Smooth muscle cell (in vitro differentiated cells): Measurements from ENCODE around the gene CFAP46. TPM values are rescaled to one million over a fixed set of nuclear protein-coding genes. Genes with fewer than 3 reads are reported as not detected.

Source experiments
- DNase-seq: peaks from one replicate; lab custom pipeline; 2025; ENCODE audit not compliant: unreplicated experiment; lab: John Stamatoyannopoulos, UW
- H2AFZ ChIP-seq: fragments of 200-600 bp; sonication (generic); 2 replicates; pipeline ENCODE4 v1.6.0; 2016; ENCODE audit warnings: antibody characterized with exemption, low read depth, mild to moderate bottlenecking
- H3F3A ChIP-seq: fragments of 200-600 bp; sonication (generic); 2 replicates; pipeline ENCODE4 v1.6.0; 2017; ENCODE audit warnings: antibody characterized with exemption, low read depth
- H3K27ac ChIP-seq: fragments of 200-600 bp; sonication (generic); 2 replicates; pipeline ENCODE4 v1.5.1; 2016; ENCODE audit warnings: low read depth, mild to moderate bottlenecking
- H3K27me3 ChIP-seq: fragments of 200-600 bp; sonication (generic); 2 replicates; pipeline ENCODE4 v1.6.1; 2016; ENCODE audit warnings: low read depth, mild to moderate bottlenecking
- H3K36me3 ChIP-seq: fragments of 200-600 bp; sonication (generic); 2 replicates; pipeline ENCODE4 v1.5.1; 2016; ENCODE audit warnings: low read depth
- H3K4me1 ChIP-seq: fragments of 200-600 bp; sonication (generic); 2 replicates; pipeline ENCODE4 v1.5.1; 2016; ENCODE audit warnings: low read depth
- H3K4me2 ChIP-seq: fragments of 200-600 bp; sonication (generic); 2 replicates; pipeline ENCODE4 v1.6.0; 2016; ENCODE audit warnings: mild to moderate bottlenecking
- H3K4me3 ChIP-seq: fragments of 200-600 bp; sonication (generic); 2 replicates; pipeline ENCODE4 v1.5.1; 2016; ENCODE audit warnings: mild to moderate bottlenecking
- H3K79me2 ChIP-seq: fragments of 200-600 bp; sonication (generic); 2 replicates; pipeline ENCODE4 v1.6.0; 2016; ENCODE audit warnings: low read depth, mild to moderate bottlenecking
- H3K9ac ChIP-seq: fragments of 200-600 bp; sonication (generic); 2 replicates; pipeline ENCODE4 v1.6.0; 2016; ENCODE audit warnings: low read depth
- H3K9me3 ChIP-seq: fragments of 200-600 bp; sonication (generic); replicated peaks from 2 replicates; pipeline ENCODE4 v1.5.1; 2016; ENCODE audit warnings: low read depth
- H4K20me1 ChIP-seq: fragments of 200-600 bp; sonication (generic); 2 replicates; pipeline ENCODE4 v1.6.0; 2016; ENCODE audit warnings: low read depth
- WGBS: methylation state at CpG from one replicate; pipeline ENCODE4 v1.1.7; 2016; ENCODE audit warnings: low lambda C conversion rate; 5-methylcytosine and 5-hydroxymethylcytosine counted together
- polyA plus RNA-seq: library from polyadenylated mRNA; unstranded; fragments of >200 nt; fragmentation: Nextera tagmentation; extraction: Ambion mirVana; gene quantifications from 2 replicates; pipeline ENCODE4 v1.2.1, GENCODE V29; 2016
- total RNA-seq: library from RNA; depleted of rRNA; stranded (reverse); fragments of >200 nt; gene quantifications from 2 replicates; pipeline ENCODE4 v1.2.3, GENCODE V29; 2014
- TF ChIP-seq, protein P1 (sequence below): fragments of 200-600 bp; sonication (generic); IDR thresholded peaks from 2 replicates; pipeline ENCODE4 v1.5.1; 2017; ENCODE audit warnings: borderline replicate concordance, mild to moderate bottlenecking, antibody characterized with exemption; ENCODE audit not compliant: insufficient read depth, poor library complexity, severe bottlenecking

The CFAP46 gene
- total and polyA plus RNA-seq, 2 experiments from 2014 or later = 1.1 to 2.0 TPM

DNA sequence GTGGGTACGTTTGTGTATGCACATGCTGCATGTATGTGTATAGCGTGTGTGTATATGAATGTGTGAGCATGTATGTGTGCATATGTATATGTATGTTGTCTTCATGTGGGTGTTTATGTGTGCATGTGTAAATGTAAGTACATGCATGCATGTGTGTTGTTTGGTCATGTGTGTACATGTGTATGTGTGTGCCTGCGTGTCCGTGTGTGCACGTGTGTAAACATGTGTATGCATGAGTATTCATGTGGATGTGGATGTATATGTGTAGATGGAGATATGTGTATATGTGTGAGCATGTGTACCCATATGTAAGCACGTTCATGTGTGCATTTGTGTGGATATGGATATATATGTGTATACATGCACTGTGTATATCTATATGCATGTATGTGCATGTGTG lies 5.5 kb upstream of the CFAP46 start:
- no peak overlapping the region for H3K27ac ChIP-seq
- peaks cover 33% of the 10 kb centered on the region for H3K27me3 ChIP-seq
- H4K20me1 ChIP-seq = no peaks in the 10 kb centered on the region
- no peaks in the 10 kb centered on the region for H3K79me2 ChIP-seq
- TF ChIP-seq, protein P1, sequence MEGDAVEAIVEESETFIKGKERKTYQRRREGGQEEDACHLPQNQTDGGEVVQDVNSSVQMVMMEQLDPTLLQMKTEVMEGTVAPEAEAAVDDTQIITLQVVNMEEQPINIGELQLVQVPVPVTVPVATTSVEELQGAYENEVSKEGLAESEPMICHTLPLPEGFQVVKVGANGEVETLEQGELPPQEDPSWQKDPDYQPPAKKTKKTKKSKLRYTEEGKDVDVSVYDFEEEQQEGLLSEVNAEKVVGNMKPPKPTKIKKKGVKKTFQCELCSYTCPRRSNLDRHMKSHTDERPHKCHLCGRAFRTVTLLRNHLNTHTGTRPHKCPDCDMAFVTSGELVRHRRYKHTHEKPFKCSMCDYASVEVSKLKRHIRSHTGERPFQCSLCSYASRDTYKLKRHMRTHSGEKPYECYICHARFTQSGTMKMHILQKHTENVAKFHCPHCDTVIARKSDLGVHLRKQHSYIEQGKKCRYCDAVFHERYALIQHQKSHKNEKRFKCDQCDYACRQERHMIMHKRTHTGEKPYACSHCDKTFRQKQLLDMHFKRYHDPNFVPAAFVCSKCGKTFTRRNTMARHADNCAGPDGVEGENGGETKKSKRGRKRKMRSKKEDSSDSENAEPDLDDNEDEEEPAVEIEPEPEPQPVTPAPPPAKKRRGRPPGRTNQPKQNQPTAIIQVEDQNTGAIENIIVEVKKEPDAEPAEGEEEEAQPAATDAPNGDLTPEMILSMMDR = no peak
- H3K36me3 ChIP-seq = no peaks in the 10 kb centered on the region
- no peak for DNase-seq
- H3K4me2 ChIP-seq = no peak overlapping the region
- WGBS = 74% methylated on average over 6 of the region's 6 CpGs
- no peaks in the 10 kb centered on the region for H3K9me3 ChIP-seq
- no peaks in the 10 kb centered on the region for H3F3A ChIP-seq
- H3K4me1 ChIP-seq = no peaks in the 10 kb centered on the region
- H2AFZ ChIP-seq = no peak overlapping the region
- H3K9ac ChIP-seq = no peak overlapping the region
- H3K4me3 ChIP-seq = no peak overlapping the region

DNA sequence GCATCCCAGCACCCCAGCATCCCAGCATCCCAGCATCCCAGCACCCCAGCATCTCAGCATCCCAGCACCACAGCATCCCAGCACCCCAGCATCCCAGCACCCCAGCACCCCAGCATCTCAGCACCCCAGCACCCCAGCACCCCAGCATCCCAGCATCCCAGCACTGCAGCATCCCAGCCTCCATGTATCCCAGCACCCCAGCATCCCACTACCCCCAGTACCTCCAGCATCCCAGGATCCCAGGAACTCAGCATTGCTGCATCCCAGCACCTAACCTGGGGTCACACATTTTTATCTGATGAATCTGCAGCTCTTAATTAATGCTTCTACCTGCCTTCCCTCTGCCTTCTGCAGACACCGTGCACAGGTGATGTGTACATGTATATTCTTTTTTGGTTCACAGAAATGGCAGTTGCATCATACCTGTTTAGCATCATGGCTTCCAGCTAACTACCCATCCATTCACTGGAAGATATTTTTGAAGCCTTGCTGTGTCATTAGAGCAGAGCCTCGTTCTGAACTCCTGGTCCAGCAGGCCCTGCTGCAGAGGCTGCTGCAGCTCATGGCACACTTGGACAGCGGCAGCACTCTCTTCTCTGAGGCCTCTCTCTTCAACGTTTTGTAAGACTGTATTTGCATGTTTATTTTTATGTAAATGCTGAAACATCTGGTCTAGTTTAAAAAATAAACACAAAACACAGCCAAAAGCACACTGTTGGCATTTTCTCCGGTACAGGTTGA lies 4.6 kb upstream of the CFAP46 start:
- TF ChIP-seq, protein P1 = no peak
- Histone ChIP-seq H3K9me3 (no peaks in the 10 kb centered on the region), H3K9ac (no peak overlapping the region), H3K27ac (no peak overlapping the region), H3K27me3 (peaks cover 24% of the 10 kb centered on the region), H3K79me2 (no peaks in the 10 kb centered on the region), H3F3A (no peaks in the 10 kb centered on the region), H3K4me2 (no peak overlapping the region), H3K36me3 (no peaks in the 10 kb centered on the region), H2AFZ (no peak overlapping the region), H3K4me3 (no peak overlapping the region), H3K4me1 (no peaks in the 10 kb centered on the region), H4K20me1 (no peaks in the 10 kb centered on the region)
- 59% methylated on average over 5 of the region's 5 CpGs for WGBS
- no peak for DNase-seq

DNA sequence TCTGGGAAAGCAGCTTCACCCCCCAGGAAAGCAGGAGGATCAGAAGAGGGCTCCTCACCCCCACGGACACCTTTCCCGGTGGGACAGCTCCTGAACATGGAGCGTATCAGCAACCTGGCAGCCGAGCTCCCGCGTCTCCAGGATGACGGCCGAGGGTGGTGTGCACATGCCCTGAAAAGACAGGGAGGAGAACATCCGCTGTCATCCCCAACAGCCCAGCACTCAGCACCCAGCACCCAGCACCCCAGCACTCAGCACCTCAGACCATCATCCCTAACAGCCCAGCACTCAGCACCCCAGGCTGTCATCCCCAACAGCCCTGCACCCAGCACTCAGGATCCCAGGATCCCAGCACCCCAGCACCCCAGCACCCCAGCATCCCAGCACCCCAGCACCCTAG lies 3.9 kb upstream of the CFAP46 start:
- H3K9me3 ChIP-seq = no peaks in the 10 kb centered on the region
- no peak for DNase-seq
- no peaks in the 10 kb centered on the region for H3F3A ChIP-seq
- H3K9ac ChIP-seq = no peak overlapping the region
- WGBS = 91% methylated on average over 9 of the region's 9 CpGs
- H3K79me2 ChIP-seq = no peaks in the 10 kb centered on the region
- H4K20me1 ChIP-seq = no peaks in the 10 kb centered on the region
- no peak overlapping the region for H3K27ac ChIP-seq
- TF ChIP-seq, protein P1 = no peak
- no peak overlapping the region for H2AFZ ChIP-seq
- H3K4me3 ChIP-seq = no peak overlapping the region
- H3K4me1 ChIP-seq = no peaks in the 10 kb centered on the region
- H3K36me3 ChIP-seq = no peaks in the 10 kb centered on the region
- no peak overlapping the region for H3K4me2 ChIP-seq
- peaks cover 19% of the 10 kb centered on the region for H3K27me3 ChIP-seq

DNA sequence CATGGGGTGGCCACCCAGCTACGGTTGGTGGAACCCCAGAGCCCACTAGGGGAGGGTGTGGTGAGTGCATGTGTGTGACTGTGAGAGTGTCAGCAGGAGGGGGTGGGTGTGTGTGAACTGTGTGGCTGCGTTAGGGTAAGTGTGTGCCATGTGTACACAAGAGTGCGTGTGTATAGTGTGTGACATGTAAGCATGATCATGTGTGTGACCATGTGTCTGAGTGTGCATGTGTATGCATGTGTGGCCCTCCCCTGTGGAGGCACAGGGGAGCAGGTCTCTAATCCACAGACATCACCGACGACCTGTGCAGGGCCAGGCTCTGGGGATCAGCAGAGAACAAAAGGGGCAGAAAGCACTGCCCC lies 3.5 kb upstream of the CFAP46 start:
- no peak for DNase-seq
- no peaks in the 10 kb centered on the region for H3K79me2 ChIP-seq
- WGBS = 88% methylated on average over 5 of the region's 5 CpGs

More for the DNA sequence above, 3.5 kb upstream of the CFAP46 start:
- Histone ChIP-seq H4K20me1 (no peaks in the 10 kb centered on the region), H3K27me3 (peaks cover 16% of the 10 kb centered on the region), H3K9me3 (no peaks in the 10 kb centered on the region), H3K27ac (no peak overlapping the region), H2AFZ (no peak overlapping the region), H3K9ac (no peak overlapping the region), H3K4me1 (no peaks in the 10 kb centered on the region), H3K4me3 (no peak overlapping the region), H3K4me2 (no peak overlapping the region), H3K36me3 (no peaks in the 10 kb centered on the region), H3F3A (no peaks in the 10 kb centered on the region)
- TF ChIP-seq, protein P1 = no peak
